ENCODE measurements around the gene CRX.
"Not testable (repeated sequence)": the region's sequence is repeated elsewhere in the genome, so short reads cannot be mapped to it uniquely, and the experiment has no call there.

CRX gene

DNA sequence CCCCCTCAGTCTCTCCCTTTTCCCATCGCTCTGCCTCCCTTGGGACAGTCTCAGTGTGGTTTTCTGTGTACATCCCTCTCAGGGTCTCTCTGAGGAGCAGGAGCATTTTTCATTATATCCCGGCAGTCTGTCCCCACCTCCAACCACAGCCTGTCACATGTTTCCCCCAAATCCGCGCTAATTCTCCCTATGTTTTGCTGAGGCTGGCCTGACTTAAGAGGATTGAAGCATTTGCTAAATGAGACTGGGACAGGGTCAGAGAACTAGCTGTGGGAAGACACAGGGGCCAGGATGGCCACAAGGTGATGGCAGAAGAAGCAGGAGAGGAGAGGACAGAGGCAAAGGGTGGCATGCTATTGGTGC lies 22.9 kb upstream of the CRX start:
- TF ChIP-seq, protein P1, sequence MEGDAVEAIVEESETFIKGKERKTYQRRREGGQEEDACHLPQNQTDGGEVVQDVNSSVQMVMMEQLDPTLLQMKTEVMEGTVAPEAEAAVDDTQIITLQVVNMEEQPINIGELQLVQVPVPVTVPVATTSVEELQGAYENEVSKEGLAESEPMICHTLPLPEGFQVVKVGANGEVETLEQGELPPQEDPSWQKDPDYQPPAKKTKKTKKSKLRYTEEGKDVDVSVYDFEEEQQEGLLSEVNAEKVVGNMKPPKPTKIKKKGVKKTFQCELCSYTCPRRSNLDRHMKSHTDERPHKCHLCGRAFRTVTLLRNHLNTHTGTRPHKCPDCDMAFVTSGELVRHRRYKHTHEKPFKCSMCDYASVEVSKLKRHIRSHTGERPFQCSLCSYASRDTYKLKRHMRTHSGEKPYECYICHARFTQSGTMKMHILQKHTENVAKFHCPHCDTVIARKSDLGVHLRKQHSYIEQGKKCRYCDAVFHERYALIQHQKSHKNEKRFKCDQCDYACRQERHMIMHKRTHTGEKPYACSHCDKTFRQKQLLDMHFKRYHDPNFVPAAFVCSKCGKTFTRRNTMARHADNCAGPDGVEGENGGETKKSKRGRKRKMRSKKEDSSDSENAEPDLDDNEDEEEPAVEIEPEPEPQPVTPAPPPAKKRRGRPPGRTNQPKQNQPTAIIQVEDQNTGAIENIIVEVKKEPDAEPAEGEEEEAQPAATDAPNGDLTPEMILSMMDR (IDR thresholded peaks at IDR 0.05; ENCODE audit: insufficient read depth, low read length, poor library complexity, severe bottlenecking) = no peak
- no peak overlapping the region for H3K4me3 ChIP-seq (replicated peaks; ENCODE audit: low read depth, low read length)
- no peaks in the 10 kb centered on the region for H3K36me3 ChIP-seq (ENCODE audit: control insufficient read depth, insufficient read depth, low read length)
- DNase-seq (ENCODE audit: extremely low read depth, insufficient read length) = no peak
- no peaks in the 10 kb centered on the region for H3K27me3 ChIP-seq (replicated peaks; ENCODE audit: control insufficient read depth, insufficient read depth, low read length)

DNA sequence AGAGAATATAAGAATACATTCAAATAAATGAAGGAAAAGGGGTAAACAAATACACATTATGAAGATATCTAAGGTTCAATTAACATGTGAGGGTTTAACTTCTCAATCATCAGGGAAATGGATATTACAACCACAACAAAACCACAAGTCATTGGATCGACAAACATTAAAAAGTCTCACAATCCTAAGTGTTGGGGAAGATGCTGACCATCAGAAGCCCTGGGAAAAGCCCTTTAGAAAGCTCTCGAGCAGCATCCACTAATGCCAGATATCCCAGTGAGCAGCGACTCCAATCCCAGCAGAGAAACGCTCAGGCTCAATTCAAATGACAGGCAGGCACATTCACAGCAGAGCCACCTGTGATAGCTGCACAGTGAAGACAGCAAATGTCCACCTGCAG lies 20.5 kb upstream of the CRX start:
- no peaks in the 10 kb centered on the region for H3K27me3 ChIP-seq (replicated peaks; ENCODE audit: control insufficient read depth, insufficient read depth, low read length)

DNA sequence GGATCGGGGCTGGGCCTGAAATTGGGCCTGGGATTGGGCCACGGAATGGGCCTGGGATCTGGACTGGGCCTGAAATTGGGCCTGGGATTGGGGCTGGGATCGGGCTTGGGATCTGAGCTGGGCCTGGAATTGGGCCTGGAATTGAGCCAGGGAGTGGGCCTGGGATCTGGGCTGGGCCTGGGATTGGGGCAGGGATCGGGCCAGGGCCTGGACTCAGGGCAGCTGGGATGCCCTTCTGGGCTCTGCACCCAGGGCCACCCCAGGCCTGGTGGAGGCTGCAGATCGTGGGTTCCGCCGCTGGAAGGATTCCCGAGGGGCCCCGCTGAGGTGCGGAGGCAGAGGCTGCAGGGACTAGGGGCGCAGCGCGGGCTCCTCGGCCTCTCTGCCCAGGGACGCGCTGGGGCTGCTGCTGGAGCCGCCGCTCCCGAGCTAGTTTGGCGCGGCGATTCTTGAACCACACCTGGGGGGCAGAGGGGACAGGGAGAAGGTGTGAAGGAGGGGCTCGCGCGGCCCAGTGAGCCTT lies 19.2 kb upstream of the CRX start:
- Histone ChIP-seq H3K4me3 (replicated peaks; ENCODE audit: low read depth, low read length) (no peak overlapping the region), H3K36me3 (ENCODE audit: control insufficient read depth, insufficient read depth, low read length) (no peaks in the 10 kb centered on the region), H3K27me3 (replicated peaks; ENCODE audit: control insufficient read depth, insufficient read depth, low read length) (no peaks in the 10 kb centered on the region)
- TF ChIP-seq, protein P1 (IDR thresholded peaks at IDR 0.05; ENCODE audit: insufficient read depth, low read length, poor library complexity, severe bottlenecking) = no peak
- no peak for DNase-seq (ENCODE audit: extremely low read depth, insufficient read length)

More for the DNA sequence above, 20.5 kb upstream of the CRX start:
- H3K4me3 ChIP-seq (replicated peaks; ENCODE audit: low read depth, low read length) = no peak overlapping the region
- TF ChIP-seq, protein P1 (IDR thresholded peaks at IDR 0.05; ENCODE audit: insufficient read depth, low read length, poor library complexity, severe bottlenecking) = no peak
- DNase-seq (ENCODE audit: extremely low read depth, insufficient read length) = no peak
- no peaks in the 10 kb centered on the region for H3K36me3 ChIP-seq (ENCODE audit: control insufficient read depth, insufficient read depth, low read length)

DNA sequence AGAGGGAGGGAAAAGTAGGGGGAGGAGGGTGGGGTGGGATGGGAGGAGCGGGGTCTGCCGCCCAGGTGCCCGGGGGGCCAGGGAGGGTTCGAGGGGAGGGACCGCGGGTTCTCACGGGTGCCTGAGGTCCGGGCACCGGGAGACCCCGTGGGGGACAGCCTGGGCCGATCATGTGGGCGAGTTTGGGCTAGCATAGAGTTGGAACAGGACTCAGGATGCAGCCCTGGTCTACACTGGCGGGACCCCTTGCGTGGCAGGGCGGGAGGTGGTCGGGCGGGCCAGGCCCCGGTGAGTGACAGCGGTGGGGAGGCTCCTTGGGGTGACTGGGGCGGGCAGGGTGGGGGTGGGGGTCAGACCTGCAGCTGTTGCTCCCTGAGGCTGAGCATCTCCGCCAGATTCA lies 18.6 kb upstream of the CRX start:
- H3K4me3 ChIP-seq (replicated peaks; ENCODE audit: low read depth, low read length); DNase-seq (ENCODE audit: extremely low read depth, insufficient read length); H3K27me3 ChIP-seq (replicated peaks; ENCODE audit: control insufficient read depth, insufficient read depth, low read length); H3K36me3 ChIP-seq (ENCODE audit: control insufficient read depth, insufficient read depth, low read length): not testable (repeated sequence)

DNA sequence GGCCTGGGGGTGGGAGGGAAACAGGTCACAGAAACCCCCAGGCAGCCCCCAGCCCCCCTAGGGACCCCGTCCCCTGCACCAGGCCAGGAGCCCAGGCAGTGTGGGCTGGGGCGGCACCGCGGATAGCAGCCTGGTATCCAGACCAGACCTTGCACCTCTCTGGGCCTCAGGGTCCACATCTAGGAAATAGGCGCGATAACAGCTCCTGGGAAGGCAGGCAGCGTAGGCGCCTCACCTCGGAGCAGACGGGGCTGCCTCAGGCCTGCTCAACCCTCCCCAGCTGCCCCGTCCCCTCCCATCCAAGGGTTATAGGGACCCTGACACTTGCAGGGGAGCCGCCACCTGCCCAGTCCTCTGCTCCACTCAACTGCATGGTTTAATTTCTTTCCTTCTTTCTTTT lies 18.1 kb upstream of the CRX start:
- not testable (repeated sequence) for DNase-seq (ENCODE audit: extremely low read depth, insufficient read length); H3K36me3 ChIP-seq (ENCODE audit: control insufficient read depth, insufficient read depth, low read length); H3K27me3 ChIP-seq (replicated peaks; ENCODE audit: control insufficient read depth, insufficient read depth, low read length); H3K4me3 ChIP-seq (replicated peaks; ENCODE audit: low read depth, low read length)

DNA sequence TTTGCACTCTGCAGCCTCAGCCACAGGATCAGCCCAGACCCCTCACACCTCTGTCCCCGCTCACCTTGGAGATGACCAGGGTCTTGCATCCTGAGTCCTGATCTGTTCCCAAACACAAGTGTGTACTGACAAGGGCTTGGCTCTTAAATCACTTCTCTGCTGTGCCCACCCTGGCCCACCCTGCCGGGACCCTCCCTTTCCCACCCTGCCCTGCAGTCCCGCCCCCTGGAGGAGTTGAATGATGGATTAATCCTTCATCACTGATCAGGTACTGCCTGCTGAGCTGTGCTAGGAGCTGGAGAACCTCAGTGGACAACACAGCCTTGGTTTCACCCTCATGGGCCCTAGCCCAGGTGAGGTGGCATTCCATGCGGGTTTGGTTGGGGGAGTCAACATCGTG lies 17.3 kb upstream of the CRX start, which contains the start of gene TPRX1:
TPRX1 (minus strand) TSS at position 101 of the 400 bp plus-strand sequence; CDS start at position 89, 12 bp downstream.
- H3K27me3 ChIP-seq (replicated peaks; ENCODE audit: control insufficient read depth, insufficient read depth, low read length); H3K4me3 ChIP-seq (replicated peaks; ENCODE audit: low read depth, low read length); DNase-seq (ENCODE audit: extremely low read depth, insufficient read length); H3K36me3 ChIP-seq (ENCODE audit: control insufficient read depth, insufficient read depth, low read length): not testable (repeated sequence)

DNA sequence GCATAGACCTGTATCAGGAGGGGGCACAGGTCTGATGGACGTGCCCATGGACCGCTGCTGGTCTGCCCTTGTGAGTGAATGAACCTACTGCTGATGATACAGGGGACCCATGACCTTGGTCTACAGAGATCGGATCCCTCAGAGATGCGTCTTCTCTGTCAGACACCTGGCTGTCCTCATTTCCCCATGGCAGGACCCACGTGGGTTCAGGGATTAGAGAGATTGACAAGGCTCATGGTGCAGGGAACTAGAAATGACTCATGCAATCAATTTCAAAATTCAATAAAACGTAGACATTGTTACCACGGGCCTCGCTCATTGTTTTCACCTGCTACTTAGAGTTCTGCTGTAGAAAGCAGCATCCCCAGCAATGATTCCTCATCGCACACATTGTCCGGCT lies 16.4 kb upstream of the CRX start:
- TF ChIP-seq, protein P1 (IDR thresholded peaks at IDR 0.05; ENCODE audit: insufficient read depth, low read length, poor library complexity, severe bottlenecking) = no peak
- H3K36me3 ChIP-seq (ENCODE audit: control insufficient read depth, insufficient read depth, low read length) = no peaks in the 10 kb centered on the region
- H3K27me3 ChIP-seq (replicated peaks; ENCODE audit: control insufficient read depth, insufficient read depth, low read length) = no peaks in the 10 kb centered on the region
- no peak for DNase-seq (ENCODE audit: extremely low read depth, insufficient read length)
- H3K4me3 ChIP-seq (replicated peaks; ENCODE audit: low read depth, low read length) = no peak overlapping the region

Measured in GM06990 (cell line).